Endothelial cell of umbilical vein (primary cell): ENCODE results near the gene KRTAP4-3.

Experiments
- EZH2 ChIP-seq: IDR thresholded peaks from 2 replicates; pipeline ENCODE4 v1.6.1; 2012; ENCODE audit warnings: borderline replicate concordance, low read depth, mild to moderate bottlenecking, moderate library complexity, low read length, inconsistent platforms; ENCODE audit not compliant: severe bottlenecking
- FOS ChIP-seq: IDR thresholded peaks from 2 replicates; pipeline ENCODE4 v1.6.1; 2011; ENCODE audit warnings: mild to moderate bottlenecking, low read length, moderate library complexity, borderline replicate concordance; ENCODE audit not compliant: insufficient read depth
- JUN ChIP-seq: IDR thresholded peaks from 2 replicates; pipeline ENCODE4 v1.6.1; 2011; ENCODE audit warnings: borderline replicate concordance, low read depth; ENCODE audit not compliant: insufficient read length, insufficient read depth
- MYC ChIP-seq: IDR thresholded peaks from one replicate; pipeline ENCODE4 v1.6.1; 2011; ENCODE audit warnings: mild to moderate bottlenecking, low read depth, low read length
- POLR2A ChIP-seq: IDR thresholded peaks from 2 replicates; pipeline ENCODE4 v1.6.1; 2012; ENCODE audit warnings: low read depth, mild to moderate bottlenecking, control low read depth, low read length
- POLR2AphosphoS5 ChIP-seq: IDR thresholded peaks from 2 replicates; pipeline ENCODE4 v1.6.1; 2012; ENCODE audit warnings: low read depth, mild to moderate bottlenecking, control low read depth, low read length, moderate library complexity; ENCODE audit not compliant: insufficient read depth
- TF ChIP-seq, protein P1 (sequence below), 2 donors: IDR thresholded peaks; 1 replicate in 1 of 2; 2 replicates in 1 of 2; pipeline ENCODE4 v1.5.1; 2011; ENCODE audit warnings: low read length in 2 of 2, mild to moderate bottlenecking in 2 of 2, moderate library complexity in 2 of 2, control low read depth in 1 of 2, inconsistent platforms in 1 of 2, low read depth in 1 of 2; ENCODE audit not compliant: insufficient read depth in 1 of 2; ENCODE audit errors: extremely low read depth in 1 of 2

DNA sequence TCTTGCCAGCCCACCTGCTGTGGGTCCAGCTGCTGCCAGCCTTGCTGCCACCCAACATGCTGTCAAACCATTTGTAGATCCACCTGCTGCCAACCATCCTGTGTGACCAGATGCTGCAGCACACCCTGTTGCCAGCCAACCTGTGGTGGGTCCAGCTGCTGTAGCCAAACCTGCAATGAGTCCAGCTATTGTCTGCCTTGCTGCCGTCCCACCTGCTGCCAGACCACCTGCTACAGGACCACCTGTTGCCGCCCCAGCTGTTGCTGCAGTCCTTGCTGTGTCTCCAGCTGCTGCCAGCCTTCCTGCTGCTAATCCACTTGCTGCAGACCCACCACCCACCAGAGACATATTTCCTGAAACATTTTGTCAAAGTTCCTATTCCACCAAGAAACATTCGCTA, 22.3 kb upstream of the KRTAP4-3 start:
- TF ChIP-seq EZH2: no peak
- TF ChIP-seq, protein P1, sequence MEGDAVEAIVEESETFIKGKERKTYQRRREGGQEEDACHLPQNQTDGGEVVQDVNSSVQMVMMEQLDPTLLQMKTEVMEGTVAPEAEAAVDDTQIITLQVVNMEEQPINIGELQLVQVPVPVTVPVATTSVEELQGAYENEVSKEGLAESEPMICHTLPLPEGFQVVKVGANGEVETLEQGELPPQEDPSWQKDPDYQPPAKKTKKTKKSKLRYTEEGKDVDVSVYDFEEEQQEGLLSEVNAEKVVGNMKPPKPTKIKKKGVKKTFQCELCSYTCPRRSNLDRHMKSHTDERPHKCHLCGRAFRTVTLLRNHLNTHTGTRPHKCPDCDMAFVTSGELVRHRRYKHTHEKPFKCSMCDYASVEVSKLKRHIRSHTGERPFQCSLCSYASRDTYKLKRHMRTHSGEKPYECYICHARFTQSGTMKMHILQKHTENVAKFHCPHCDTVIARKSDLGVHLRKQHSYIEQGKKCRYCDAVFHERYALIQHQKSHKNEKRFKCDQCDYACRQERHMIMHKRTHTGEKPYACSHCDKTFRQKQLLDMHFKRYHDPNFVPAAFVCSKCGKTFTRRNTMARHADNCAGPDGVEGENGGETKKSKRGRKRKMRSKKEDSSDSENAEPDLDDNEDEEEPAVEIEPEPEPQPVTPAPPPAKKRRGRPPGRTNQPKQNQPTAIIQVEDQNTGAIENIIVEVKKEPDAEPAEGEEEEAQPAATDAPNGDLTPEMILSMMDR (IDR thresholded peaks at IDR 0.05; ENCODE audit: extremely low read depth in 1 of 2, insufficient read depth in 1 of 2, low read depth in 1 of 2, low read length in 2 of 2): no peak
- TF ChIP-seq FOS: no peak
- TF ChIP-seq MYC: no peak
- TF ChIP-seq POLR2A: no peak
- TF ChIP-seq JUN: no peak
- no peak for TF ChIP-seq POLR2AphosphoS5
